Mammary epithelial cell (primary cell): ENCODE data around the gene HSPA1L.

Source experiments
- EZH2 ChIP-seq: IDR thresholded peaks from 2 replicates; pipeline ENCODE4 v1.6.1; 2012; ENCODE audit warnings: low read length, inconsistent platforms, borderline replicate concordance
- TF ChIP-seq, protein P1 (sequence below), 2 donors: IDR thresholded peaks in 1 of 2; conservative IDR thresholded peaks in 1 of 2; 2 replicates each; pipeline ENCODE4 v1.5.1; 2011 to 2012; ENCODE audit warnings: inconsistent platforms in 2 of 2, low read length in 2 of 2, mild to moderate bottlenecking in 2 of 2, control low read depth in 1 of 2, low read depth in 1 of 2; ENCODE audit not compliant: insufficient read depth in 1 of 2; ENCODE audit errors: extremely low read depth in 1 of 2

DNA sequence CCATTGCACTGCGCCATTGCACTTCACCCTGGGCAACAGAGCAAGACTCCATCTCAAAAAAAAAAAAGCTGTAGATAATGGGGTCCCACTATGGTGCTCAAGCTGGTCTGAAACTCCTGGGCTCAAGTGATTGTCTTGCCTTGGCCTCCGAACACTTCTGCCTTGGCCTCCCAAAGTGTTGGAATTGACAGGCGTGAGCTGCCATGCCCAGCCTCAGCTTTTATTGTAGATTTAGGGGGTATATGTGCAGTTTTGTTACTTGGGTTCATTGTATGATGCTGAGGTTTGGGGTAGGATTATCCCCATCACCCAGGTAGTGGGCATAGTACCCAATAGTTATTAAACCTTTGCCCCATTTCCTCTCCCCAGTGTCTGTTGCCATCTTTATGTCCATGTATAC lies 23.9 kb upstream of the HSPA1L start:
- TF ChIP-seq, protein P1, sequence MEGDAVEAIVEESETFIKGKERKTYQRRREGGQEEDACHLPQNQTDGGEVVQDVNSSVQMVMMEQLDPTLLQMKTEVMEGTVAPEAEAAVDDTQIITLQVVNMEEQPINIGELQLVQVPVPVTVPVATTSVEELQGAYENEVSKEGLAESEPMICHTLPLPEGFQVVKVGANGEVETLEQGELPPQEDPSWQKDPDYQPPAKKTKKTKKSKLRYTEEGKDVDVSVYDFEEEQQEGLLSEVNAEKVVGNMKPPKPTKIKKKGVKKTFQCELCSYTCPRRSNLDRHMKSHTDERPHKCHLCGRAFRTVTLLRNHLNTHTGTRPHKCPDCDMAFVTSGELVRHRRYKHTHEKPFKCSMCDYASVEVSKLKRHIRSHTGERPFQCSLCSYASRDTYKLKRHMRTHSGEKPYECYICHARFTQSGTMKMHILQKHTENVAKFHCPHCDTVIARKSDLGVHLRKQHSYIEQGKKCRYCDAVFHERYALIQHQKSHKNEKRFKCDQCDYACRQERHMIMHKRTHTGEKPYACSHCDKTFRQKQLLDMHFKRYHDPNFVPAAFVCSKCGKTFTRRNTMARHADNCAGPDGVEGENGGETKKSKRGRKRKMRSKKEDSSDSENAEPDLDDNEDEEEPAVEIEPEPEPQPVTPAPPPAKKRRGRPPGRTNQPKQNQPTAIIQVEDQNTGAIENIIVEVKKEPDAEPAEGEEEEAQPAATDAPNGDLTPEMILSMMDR (conservative IDR thresholded peaks at IDR 0.05 in 1 of 2, IDR thresholded peaks at IDR 0.05 in 1 of 2; ENCODE audit: extremely low read depth in 1 of 2, insufficient read depth in 1 of 2, low read depth in 1 of 2, low read length in 2 of 2) = no peak
- TF ChIP-seq EZH2 = no peak
